K562 (cell line): ENCODE measurements around the gene ERGIC1. TPM values are rescaled to one million over a fixed set of nuclear protein-coding genes. Genes with fewer than 3 reads are reported as not detected.

ENCODE experiments used
- BCL6 ChIP-seq: fragments of 250-450 bp; sonication (Bioruptor Pico); IDR thresholded peaks from 2 replicates; pipeline ENCODE4 v1.4.0; 2020
- CHD4 ChIP-seq: fragments of 200-600 bp; sonication (generic); IDR thresholded peaks from 3 replicates; pipeline ENCODE4 v1.6.1; 2012; ENCODE audit warnings: low read depth, mild to moderate bottlenecking, mixed read lengths, low read length, inconsistent platforms; ENCODE audit not compliant: insufficient read depth, insufficient replicate concordance, poor library complexity, severe bottlenecking
- CREB1 ChIP-seq, 2 experiments: sonication (generic) in 1 of 2; formaldehyde crosslinking in 1 of 2; IDR thresholded peaks; 2 replicates each; pipeline versions ENCODE4 v1.6.1 to v1.8.0; 2012 to 2022; ENCODE audit warnings: inconsistent platforms in 1 of 2, mild to moderate bottlenecking in 1 of 2, missing genetic modification reagents in 1 of 2, moderate library complexity in 1 of 2
- CREB5 ChIP-seq: fragments of 250-450 bp; sonication (Bioruptor Pico); IDR thresholded peaks from 2 replicates; pipeline ENCODE4 v1.5.0; 2020; ENCODE audit warnings: mild to moderate bottlenecking
- CREBBP ChIP-seq: IDR thresholded peaks from one replicate; pipeline ENCODE4 v1.6.1; 2012; ENCODE audit warnings: low read depth, mild to moderate bottlenecking, control low read depth, inconsistent platforms, low read length
- E2F8 ChIP-seq: fragments of 450-650 bp; IDR thresholded peaks from 2 replicates; pipeline ENCODE4 v1.7.1; 2018; ENCODE audit warnings: mild to moderate bottlenecking, low read depth; ENCODE audit not compliant: partially characterized antibody
- HIVEP1 ChIP-seq: fragments of 250-450 bp; sonication (Bioruptor Pico); IDR thresholded peaks from 2 replicates; pipeline ENCODE4 v1.4.0; 2020; ENCODE audit warnings: mild to moderate bottlenecking
- JUNB ChIP-seq: fragments of 450-650 bp; formaldehyde crosslinking; conservative IDR thresholded peaks from 2 replicates; pipeline ENCODE4 v1.4.0; 2020; ENCODE audit warnings: mild to moderate bottlenecking
- KDM1A ChIP-seq, 2 experiments: fragments of 450-650 bp; IDR thresholded peaks; 2 replicates each; pipeline ENCODE4 v1.6.1; 2016; ENCODE audit warnings: mild to moderate bottlenecking in 2 of 2
- KLF1 ChIP-seq: fragments of 450-650 bp; IDR thresholded peaks from 2 replicates; pipeline ENCODE4 v1.6.1; 2016; ENCODE audit warnings: missing genetic modification characterization, missing compliant biosample characterization
- KLF13 ChIP-seq: fragments of 450-650 bp; IDR thresholded peaks from 2 replicates; pipeline ENCODE4 v1.6.1; 2016; ENCODE audit warnings: missing genetic modification characterization, low read depth, mild to moderate bottlenecking, missing compliant biosample characterization, moderate library complexity, borderline replicate concordance
- PCBP1 ChIP-seq: fragments of 200-400 bp; formaldehyde crosslinking; IDR thresholded peaks from 2 replicates; pipeline ENCODE4 v1.6.1; 2018; ENCODE audit warnings: mild to moderate bottlenecking, low read depth, low read length; ENCODE audit not compliant: poor library complexity, severe bottlenecking
- POLR2AphosphoS5 ChIP-seq: IDR thresholded peaks from 2 replicates; pipeline ENCODE4 v1.6.1; 2011; ENCODE audit warnings: mild to moderate bottlenecking, low read depth, low read length, moderate library complexity; ENCODE audit not compliant: control insufficient read depth, insufficient read depth
- PPARD ChIP-seq: fragments of 250-450 bp; sonication (Bioruptor Pico); IDR thresholded peaks from 2 replicates; pipeline ENCODE4 v1.8.0; 2022; ENCODE audit warnings: inconsistent platforms, mild to moderate bottlenecking, moderate library complexity
- TBP ChIP-seq: optimal IDR thresholded peaks from 2 replicates; pipeline ENCODE3; 2011; ENCODE audit warnings: low read depth, low read length, improper control_type of control experiment
- ZBTB7A ChIP-seq: IDR thresholded peaks from 2 replicates; pipeline ENCODE4 v1.6.1; 2011; ENCODE audit warnings: low read depth, mild to moderate bottlenecking, low read length, moderate library complexity, borderline replicate concordance; ENCODE audit not compliant: control insufficient read depth
- ZNF133 ChIP-seq: fragments of 250-450 bp; sonication (Bioruptor Pico); IDR thresholded peaks from 2 replicates; pipeline ENCODE4 v1.4.0; 2020; ENCODE audit warnings: mild to moderate bottlenecking
- polyA plus RNA-seq, 8 experiments: library from polyadenylated mRNA; depleted of rRNA in 4 of 8; stranded (reverse) in 5 of 8; unstranded in 3 of 8; fragments of >200 nt; fragmentation: Nextera tagmentation in 2 of 8; fragmentation: Illumina TruSeq in 1 of 8; extraction: Ambion mirVana in 2 of 8; extraction: Trizol in 1 of 8; gene quantifications; 2 replicates each; pipeline versions ENCODE4 v1.2.1 to v1.2.3, GENCODE V29; 2011 to 2014; ENCODE audit warnings: inconsistent platforms in 1 of 8, missing spikeins in 1 of 8
- total RNA-seq, 7 experiments: library from RNA; depleted of rRNA in 6 of 7; stranded (reverse); fragments of >200 nt in 6 of 7; fragmentation: Illumina TruSeq in 2 of 7; extraction: Trizol in 2 of 7; gene quantifications; 2 replicates each; pipeline versions ENCODE4 v1.2.1 to v1.2.3, GENCODE V29; 2011 to 2021; ENCODE audit warnings: low replicate concordance in 1 of 7
- TF ChIP-seq, protein P1 (sequence below): fragments of 450-650 bp; IDR thresholded peaks from 2 replicates; pipeline ENCODE4 v1.7.0; 2016; ENCODE audit warnings: borderline replicate concordance
- TF ChIP-seq, protein P2 (sequence below): sonication (generic); formaldehyde crosslinking; IDR thresholded peaks from 2 replicates; pipeline ENCODE4 v1.8.1; 2023; ENCODE audit warnings: mild to moderate bottlenecking, missing genetic modification reagents

Gene ERGIC1
- total and polyA plus RNA-seq, 9 of the 15 experiments (the other 6 are each of a cell fraction or from before 2014, with no cell fraction given): 5.5 to 68.4 (median 36.4) TPM

- TF ChIP-seq KLF13 (tag) (peak; percentile 69), CREB1 (IDR thresholded peaks at IDR 0.05) (no peak), CREB1 (CRISPR knock-in tag; IDR thresholded peaks at IDR 0.05) (0 out of 2 replicates have a peak, but pooled peaks have one; percentile 6), KLF1 (tag) (no peak), KDM1A (IDR thresholded peaks at IDR 0.05) (0 out of 4 replicates have a peak, but pooled peaks of 1 of the 2 experiments have one; percentile 43), CHD4 (no peak), ZBTB7A (no peak), HIVEP1 (no peak), TBP (peak; percentile 69), POLR2AphosphoS5 (peak; percentile 78), E2F8 (no peak), ZNF133 (CRISPR knock-in tag) (no peak), CREBBP (no peak), BCL6 (CRISPR knock-in tag) (no peak), PPARD (CRISPR knock-in tag) (no peak), PCBP1 (no peak), JUNB (CRISPR knock-in tag) (no peak), CREB5 (CRISPR knock-in tag) (no peak)
- TF ChIP-seq, protein P1, sequence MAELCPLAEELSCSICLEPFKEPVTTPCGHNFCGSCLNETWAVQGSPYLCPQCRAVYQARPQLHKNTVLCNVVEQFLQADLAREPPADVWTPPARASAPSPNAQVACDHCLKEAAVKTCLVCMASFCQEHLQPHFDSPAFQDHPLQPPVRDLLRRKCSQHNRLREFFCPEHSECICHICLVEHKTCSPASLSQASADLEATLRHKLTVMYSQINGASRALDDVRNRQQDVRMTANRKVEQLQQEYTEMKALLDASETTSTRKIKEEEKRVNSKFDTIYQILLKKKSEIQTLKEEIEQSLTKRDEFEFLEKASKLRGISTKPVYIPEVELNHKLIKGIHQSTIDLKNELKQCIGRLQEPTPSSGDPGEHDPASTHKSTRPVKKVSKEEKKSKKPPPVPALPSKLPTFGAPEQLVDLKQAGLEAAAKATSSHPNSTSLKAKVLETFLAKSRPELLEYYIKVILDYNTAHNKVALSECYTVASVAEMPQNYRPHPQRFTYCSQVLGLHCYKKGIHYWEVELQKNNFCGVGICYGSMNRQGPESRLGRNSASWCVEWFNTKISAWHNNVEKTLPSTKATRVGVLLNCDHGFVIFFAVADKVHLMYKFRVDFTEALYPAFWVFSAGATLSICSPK: no peak
- TF ChIP-seq, protein P2, sequence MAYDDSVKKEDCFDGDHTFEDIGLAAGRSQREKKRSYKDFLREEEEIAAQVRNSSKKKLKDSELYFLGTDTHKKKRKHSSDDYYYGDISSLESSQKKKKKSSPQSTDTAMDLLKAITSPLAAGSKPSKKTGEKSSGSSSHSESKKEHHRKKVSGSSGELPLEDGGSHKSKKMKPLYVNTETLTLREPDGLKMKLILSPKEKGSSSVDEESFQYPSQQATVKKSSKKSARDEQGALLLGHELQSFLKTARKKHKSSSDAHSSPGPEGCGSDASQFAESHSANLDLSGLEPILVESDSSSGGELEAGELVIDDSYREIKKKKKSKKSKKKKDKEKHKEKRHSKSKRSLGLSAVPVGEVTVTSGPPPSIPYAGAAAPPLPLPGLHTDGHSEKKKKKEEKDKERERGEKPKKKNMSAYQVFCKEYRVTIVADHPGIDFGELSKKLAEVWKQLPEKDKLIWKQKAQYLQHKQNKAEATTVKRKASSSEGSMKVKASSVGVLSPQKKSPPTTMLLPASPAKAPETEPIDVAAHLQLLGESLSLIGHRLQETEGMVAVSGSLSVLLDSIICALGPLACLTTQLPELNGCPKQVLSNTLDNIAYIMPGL (CRISPR knock-in tag): no peak
These were observed 124.4 kb downstream of the ERGIC1 start (continued) for GRCh38 chr5:172958331-172959046.
